Activated CD8-positive, alpha-beta memory T cell treated with anti-CD3 and anti-CD28 coated beads, Interleukin-2, amount 10 ng/mL, durations not matched to agents 7 days and 5 days (primary cell): ENCODE measurements around the gene ELF3. TPM values are rescaled to one million over a fixed set of nuclear protein-coding genes. Genes with fewer than 3 reads are reported as not detected.
"Not testable (repeated sequence)": the region's sequence is repeated elsewhere in the genome, so short reads cannot be mapped to it uniquely, and the experiment has no call there.

Source experiments
- ATAC-seq: fragments of 150-1000 bp; cut with Tn5 transposase; one replicate; pipeline ENCODE4 v1.10.0; 2021; ENCODE audit warnings: moderate library complexity
- CTCF ChIA-PET: fragments of 350-600 bp; sonication (Branson Sonifier 250); formaldehyde crosslinking; loops from one replicate; lab custom pipeline; 2021; ENCODE audit warnings: antibody characterized with exemption; lab: Charles Lee
- DNase-seq: peaks from one replicate; pipeline ENCODE4 v3.0.0-alpha.2; 2020
- H3K27ac Mint-ChIP-seq: one replicate; pipeline ENCODE4 v1.8.0; 2021; ENCODE audit warnings: mild to moderate bottlenecking, mixed read lengths
- H3K27me3 Mint-ChIP-seq: one replicate; pipeline ENCODE4 v1.8.0; 2021; ENCODE audit warnings: mixed read lengths
- H3K36me3 Mint-ChIP-seq: one replicate; pipeline ENCODE4 v1.8.0; 2021; ENCODE audit warnings: mild to moderate bottlenecking, mixed read lengths
- H3K4me1 Mint-ChIP-seq: one replicate; pipeline ENCODE4 v1.8.0; 2021; ENCODE audit warnings: mixed read lengths
- H3K4me3 Mint-ChIP-seq: one replicate; pipeline ENCODE4 v1.8.0; 2021; ENCODE audit warnings: mild to moderate bottlenecking, moderate library complexity, mixed read lengths
- H3K9me3 Mint-ChIP-seq: one replicate; pipeline ENCODE4 v1.8.0; 2022; ENCODE audit warnings: low read depth, mixed read lengths
- total RNA-seq, 2 experiments: library from RNA; stranded (reverse); gene quantifications; one replicate each; pipeline ENCODE4 v1.2.3, GENCODE V29; 2021

Gene ELF3
- total RNA-seq, 2 experiments from 2014 or later, result 0.16 to 0.79 TPM

- CTCF ChIA-PET, result interaction anchor here (1.4 kb wide), 1 partner anchor 12 kb away, joined by 3 read pairs; no protein-coding TSS in a partner anchor
- no peak overlapping the region for H3K4me3 Mint-ChIP-seq
- ATAC-seq (no peak), DNase-seq (no peak)
- no peaks in the 10 kb centered on the region for H3K9me3 Mint-ChIP-seq
- no peak overlapping the region for H3K27ac Mint-ChIP-seq
- peaks cover 3% of the 10 kb centered on the region for H3K4me1 Mint-ChIP-seq
- no peaks in the 10 kb centered on the region for H3K36me3 Mint-ChIP-seq
- peaks cover 3% of the 10 kb centered on the region for H3K27me3 Mint-ChIP-seq
These were observed 38.7 kb downstream of the ELF3 start for GRCh38 chr1:202049129-202049528.

DNA sequence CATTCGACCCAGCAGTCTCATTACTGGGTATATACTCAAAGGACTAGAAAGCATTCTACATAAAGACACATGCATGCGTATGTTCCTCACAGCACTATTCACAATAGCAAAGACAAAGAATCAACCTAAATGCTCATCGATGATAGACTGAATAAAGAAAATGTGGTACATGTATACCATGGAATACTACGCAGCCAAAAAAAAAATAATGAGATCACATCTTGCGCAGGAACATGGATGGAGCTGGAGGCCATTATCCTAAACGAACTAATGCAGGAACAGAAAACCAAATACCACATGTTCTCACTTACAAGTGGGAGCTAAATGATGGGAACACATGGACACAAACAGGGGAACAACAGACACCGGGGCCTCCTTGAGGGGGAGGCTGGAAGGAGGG, 43.7 kb downstream of the ELF3 start:
- Mint-ChIP-seq H3K36me3 (no peaks in the 10 kb centered on the region), H3K4me1 (no peaks in the 10 kb centered on the region), H3K4me3 (no peak overlapping the region), H3K27ac (no peak overlapping the region), H3K9me3 (no peaks in the 10 kb centered on the region), H3K27me3 (peaks cover 4% of the 10 kb centered on the region)
- no peak for DNase-seq
- no peak for ATAC-seq
- CTCF ChIA-PET, result no interaction called here

DNA sequence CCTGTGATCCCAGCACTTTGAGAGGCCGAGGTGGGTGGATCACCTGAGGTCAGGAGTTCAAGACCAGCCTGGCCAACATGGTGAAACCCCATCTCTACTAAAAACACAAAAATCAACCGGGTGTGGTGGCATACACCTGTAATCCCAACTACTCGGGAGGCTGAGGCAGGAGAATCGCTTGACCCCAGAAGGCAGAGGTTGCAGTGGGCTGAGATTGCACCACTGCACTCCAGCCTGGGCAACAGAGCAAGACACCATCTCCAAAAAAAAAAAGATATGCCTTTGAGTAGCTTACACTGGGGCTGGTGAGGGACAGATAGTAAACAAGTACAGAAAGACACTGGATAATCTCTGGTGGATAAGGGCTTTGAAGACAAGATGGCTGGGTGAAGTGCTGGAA, 44.3 kb downstream of the ELF3 start:
- H3K4me3 Mint-ChIP-seq, H3K9me3 Mint-ChIP-seq, H3K4me1 Mint-ChIP-seq, ATAC-seq, H3K36me3 Mint-ChIP-seq, DNase-seq, CTCF ChIA-PET, H3K27ac Mint-ChIP-seq, H3K27me3 Mint-ChIP-seq: not testable (repeated sequence)

DNA sequence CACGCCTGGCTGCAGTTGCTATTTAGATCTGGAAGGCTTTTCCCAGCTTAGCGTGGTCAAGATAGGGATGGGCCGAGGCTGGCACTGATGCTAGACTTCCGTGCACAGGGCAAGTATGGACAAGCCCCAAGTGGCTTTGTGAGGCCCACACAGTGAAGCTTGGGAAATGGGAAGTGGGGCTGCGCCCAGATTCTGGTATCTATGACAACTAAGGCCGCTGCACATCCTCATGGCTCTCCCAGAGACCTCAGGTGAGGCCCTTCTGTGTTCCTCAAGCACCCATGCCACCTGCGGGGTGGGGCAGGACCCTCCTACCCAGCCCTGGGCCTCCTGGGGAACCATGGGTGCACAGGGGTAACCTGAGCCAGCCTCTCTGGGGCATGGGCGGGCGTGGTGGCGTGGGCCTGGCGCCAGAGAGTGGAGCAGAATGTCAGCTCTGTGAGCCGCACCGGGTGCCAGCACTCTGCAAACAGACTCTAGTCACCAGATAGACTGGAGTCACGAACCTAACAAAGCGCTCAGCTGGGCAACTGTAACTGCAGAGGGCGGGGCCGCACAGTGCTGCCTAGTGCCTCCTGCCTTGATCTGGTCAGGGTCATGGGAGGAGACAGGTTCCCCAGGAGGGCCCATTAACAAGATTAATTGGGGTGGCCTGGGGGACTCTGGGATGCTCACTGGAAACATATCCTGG, 46.4 kb downstream of the ELF3 start:
- CTCF ChIA-PET, result interaction anchor here (1.2 kb wide), 1 partner anchor 160 kb away, joined by 3 read pairs; no protein-coding TSS in a partner anchor

DNA sequence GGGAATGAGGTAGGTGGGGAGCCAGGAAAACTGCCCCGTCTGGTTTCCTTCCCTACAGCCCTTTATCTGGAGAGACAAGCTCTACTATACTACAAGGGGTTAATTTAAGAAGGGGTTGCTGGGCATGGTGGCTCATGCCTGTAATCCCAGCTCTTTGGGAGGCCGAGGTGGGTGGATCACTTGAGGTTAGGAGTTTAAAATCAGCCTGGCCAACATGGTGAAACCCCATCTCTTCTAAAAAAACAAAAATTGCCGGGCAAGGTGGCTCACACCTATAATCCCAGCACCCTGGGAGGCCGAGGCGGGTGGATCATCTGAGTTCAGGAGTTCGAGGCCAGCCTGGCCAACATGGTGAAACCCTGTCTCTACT, 46.9 kb downstream of the ELF3 start:
- H3K27me3 Mint-ChIP-seq, H3K36me3 Mint-ChIP-seq, CTCF ChIA-PET, H3K4me1 Mint-ChIP-seq, DNase-seq, H3K9me3 Mint-ChIP-seq, H3K27ac Mint-ChIP-seq, ATAC-seq, H3K4me3 Mint-ChIP-seq: not testable (repeated sequence)

More for the DNA sequence above, 46.4 kb downstream of the ELF3 start:
- no peak overlapping the region for H3K27ac Mint-ChIP-seq
- no peaks in the 10 kb centered on the region for H3K9me3 Mint-ChIP-seq
- peaks cover 7% of the 10 kb centered on the region for H3K27me3 Mint-ChIP-seq
- H3K4me1 Mint-ChIP-seq, result no peaks in the 10 kb centered on the region
- no peak for ATAC-seq
- H3K4me3 Mint-ChIP-seq, result no peak overlapping the region
- H3K36me3 Mint-ChIP-seq, result no peaks in the 10 kb centered on the region
- DNase-seq, result no peak

DNA sequence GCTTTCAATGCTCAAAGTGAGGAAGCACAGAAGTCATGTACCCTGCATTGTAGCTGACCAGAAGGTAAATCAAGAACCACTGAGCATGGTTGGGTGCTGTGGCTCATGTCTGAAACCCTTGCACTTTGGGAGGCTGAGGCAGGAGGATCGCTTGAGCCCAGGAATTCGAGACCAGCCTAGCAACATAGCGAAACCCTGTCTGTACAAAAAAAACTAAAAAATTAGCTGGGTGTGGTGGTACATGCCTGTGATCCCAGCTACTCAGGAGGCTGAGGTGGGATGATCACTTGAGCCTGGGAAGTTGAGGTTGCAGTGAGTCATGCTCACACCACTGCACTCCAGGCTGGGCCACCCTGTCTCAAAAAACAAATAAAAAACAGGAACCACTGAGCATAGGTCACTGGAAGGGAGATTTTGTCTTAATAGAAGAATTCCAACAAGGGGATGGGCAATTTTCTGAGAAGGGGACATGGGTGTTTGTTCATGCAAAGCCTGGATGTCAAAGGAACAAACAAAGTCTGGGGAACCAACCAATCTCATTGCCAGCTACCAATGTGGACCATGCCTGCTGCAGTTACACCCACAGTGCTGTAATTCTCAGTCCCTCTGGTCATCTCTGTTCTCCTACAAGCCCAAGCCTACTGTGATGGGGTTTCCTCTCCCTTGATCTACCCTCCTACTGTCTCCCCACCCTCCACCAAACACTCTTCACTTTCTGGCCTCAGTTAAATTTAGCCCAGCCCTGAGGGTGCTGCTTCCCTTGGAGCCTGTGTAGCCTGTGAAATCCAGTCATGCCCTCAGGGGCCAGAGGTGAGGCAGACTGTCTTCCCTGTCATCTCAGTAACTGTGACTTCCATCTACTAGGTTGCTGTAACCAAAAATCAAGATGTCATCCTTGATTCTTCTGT, 47.9 kb downstream of the ELF3 start:
- Mint-ChIP-seq H3K27me3 (peaks cover 10% of the 10 kb centered on the region), H3K27ac (no peak overlapping the region), H3K9me3 (no peaks in the 10 kb centered on the region), H3K36me3 (no peaks in the 10 kb centered on the region), H3K4me3 (no peak overlapping the region), H3K4me1 (no peaks in the 10 kb centered on the region)
- DNase-seq (no peak), ATAC-seq (no peak)
- CTCF ChIA-PET, result no interaction called here

GRCh38 chr1:202061055-202061454, 50.7 kb downstream of the ELF3 start:
- H3K4me1 Mint-ChIP-seq, result no peaks in the 10 kb centered on the region
- H3K4me3 Mint-ChIP-seq, result no peak overlapping the region
- CTCF ChIA-PET, result no interaction called here
- H3K9me3 Mint-ChIP-seq, result no peaks in the 10 kb centered on the region
- H3K27me3 Mint-ChIP-seq, result peaks cover 16% of the 10 kb centered on the region
- no peak for DNase-seq
- ATAC-seq, result no peak
- no peak overlapping the region for H3K27ac Mint-ChIP-seq
- no peaks in the 10 kb centered on the region for H3K36me3 Mint-ChIP-seq

DNA sequence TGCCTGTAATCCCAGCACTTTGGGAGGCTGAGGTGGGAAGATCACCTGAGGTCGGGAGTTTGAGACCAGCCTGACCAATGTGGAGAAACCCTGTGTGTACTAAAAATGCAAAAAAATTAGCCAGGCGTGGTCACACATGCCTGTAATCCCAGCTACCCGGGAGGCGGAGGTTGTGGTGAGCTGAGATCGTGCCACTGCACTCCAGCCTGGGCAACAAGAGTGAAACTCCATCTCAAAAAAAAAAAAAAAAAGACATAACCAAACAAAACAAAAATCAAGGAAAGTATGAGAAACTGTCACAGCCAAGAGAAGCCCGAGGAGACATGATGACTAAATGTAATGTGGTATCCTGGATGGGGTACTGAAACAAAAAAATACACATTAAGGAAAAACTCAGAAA, 51.4 kb downstream of the ELF3 start:
- not testable (repeated sequence) for H3K9me3 Mint-ChIP-seq, H3K27ac Mint-ChIP-seq, H3K4me3 Mint-ChIP-seq, DNase-seq, ATAC-seq, H3K36me3 Mint-ChIP-seq, H3K4me1 Mint-ChIP-seq
- CTCF ChIA-PET, result interaction anchor here (1.8 kb wide), 1 partner anchor 73 kb away, joined by 5 read pairs; no protein-coding TSS in a partner anchor
- H3K27me3 Mint-ChIP-seq, result peaks cover 16% of the 10 kb centered on the region

DNA sequence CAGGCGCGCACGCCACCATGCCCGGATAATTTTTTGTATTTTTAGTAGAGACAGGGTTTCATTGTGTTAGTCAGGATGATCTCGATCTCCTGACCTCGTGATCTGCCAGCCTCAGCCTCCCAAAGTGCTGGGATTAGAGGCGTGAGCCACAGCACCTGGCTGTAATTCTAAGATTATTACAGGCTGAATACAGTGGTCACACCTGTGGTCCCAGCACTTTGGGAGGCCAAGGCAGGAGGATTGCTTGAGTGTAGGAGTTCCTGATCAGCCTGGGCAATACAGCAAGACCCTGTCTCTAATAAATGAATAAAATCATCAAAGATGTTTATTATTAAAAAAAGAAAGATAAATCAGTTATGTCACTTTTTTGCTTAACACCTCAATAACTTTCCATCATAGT, 52.2 kb downstream of the ELF3 start:
- not testable (repeated sequence) for H3K36me3 Mint-ChIP-seq, H3K4me1 Mint-ChIP-seq, H3K4me3 Mint-ChIP-seq, H3K27ac Mint-ChIP-seq, ATAC-seq, DNase-seq, H3K9me3 Mint-ChIP-seq
- CTCF ChIA-PET, result interaction anchor here (1.8 kb wide), 1 partner anchor 72 kb away, joined by 5 read pairs; no protein-coding TSS in a partner anchor
- peaks cover 16% of the 10 kb centered on the region for H3K27me3 Mint-ChIP-seq

DNA sequence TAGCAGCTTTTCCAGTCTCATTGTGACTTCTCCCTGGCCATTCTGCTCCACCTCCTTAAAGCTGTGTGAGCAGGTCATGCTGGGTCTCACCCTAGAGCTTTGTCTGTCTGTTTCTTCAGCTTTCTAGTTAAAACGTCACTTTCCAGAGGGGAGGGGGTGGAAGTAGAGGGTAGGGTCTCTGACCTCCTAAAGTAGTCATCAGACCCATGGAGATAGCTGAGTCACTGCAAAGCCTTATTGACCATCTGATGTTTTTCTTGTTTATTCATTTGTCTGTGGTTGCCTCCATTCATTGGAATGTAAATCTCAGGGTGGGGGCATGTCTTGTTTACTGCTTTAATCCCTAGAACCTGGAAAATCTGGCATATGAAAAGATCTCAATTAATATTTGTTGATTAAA, 52.7 kb downstream of the ELF3 start:
- ATAC-seq, result no peak
- CTCF ChIA-PET, result interaction anchor here (1.8 kb wide), 1 partner anchor 72 kb away, joined by 5 read pairs; no protein-coding TSS in a partner anchor

GRCh38 chr1:202064889-202065312, 54.5 kb downstream of the ELF3 start:
- H3K4me3 Mint-ChIP-seq, CTCF ChIA-PET, DNase-seq, H3K36me3 Mint-ChIP-seq, H3K27ac Mint-ChIP-seq, H3K9me3 Mint-ChIP-seq, ATAC-seq, H3K4me1 Mint-ChIP-seq: not testable (repeated sequence)
- peaks cover 13% of the 10 kb centered on the region for H3K27me3 Mint-ChIP-seq

More for the DNA sequence above, 52.7 kb downstream of the ELF3 start:
- H3K9me3 Mint-ChIP-seq, result no peaks in the 10 kb centered on the region
- no peaks in the 10 kb centered on the region for H3K4me1 Mint-ChIP-seq
- DNase-seq, result no peak
- H3K27ac Mint-ChIP-seq, result no peak overlapping the region
- H3K27me3 Mint-ChIP-seq, result peaks cover 16% of the 10 kb centered on the region
- H3K4me3 Mint-ChIP-seq, result no peak overlapping the region
- H3K36me3 Mint-ChIP-seq, result no peaks in the 10 kb centered on the region
